ENCODE results near the gene RHO.
"Not testable (repeated sequence)": the region's sequence is repeated elsewhere in the genome, so short reads cannot be mapped to it uniquely, and the experiment has no call there.

The RHO gene

DNA sequence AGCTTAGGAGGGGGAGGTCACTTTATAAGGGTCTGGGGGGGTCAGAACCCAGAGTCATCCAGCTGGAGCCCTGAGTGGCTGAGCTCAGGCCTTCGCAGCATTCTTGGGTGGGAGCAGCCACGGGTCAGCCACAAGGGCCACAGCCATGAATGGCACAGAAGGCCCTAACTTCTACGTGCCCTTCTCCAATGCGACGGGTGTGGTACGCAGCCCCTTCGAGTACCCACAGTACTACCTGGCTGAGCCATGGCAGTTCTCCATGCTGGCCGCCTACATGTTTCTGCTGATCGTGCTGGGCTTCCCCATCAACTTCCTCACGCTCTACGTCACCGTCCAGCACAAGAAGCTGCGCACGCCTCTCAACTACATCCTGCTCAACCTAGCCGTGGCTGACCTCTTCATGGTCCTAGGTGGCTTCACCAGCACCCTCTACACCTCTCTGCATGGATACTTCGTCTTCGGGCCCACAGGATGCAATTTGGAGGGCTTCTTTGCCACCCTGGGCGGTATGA, at the start of gene RHO:
Gene RHO (plus strand): TSS at position 51 of the 512 bp plus-strand sequence. CDS start 95 bp downstream, at position 146.
- no peak for DNase-seq (ENCODE audit: low spot score)

DNA sequence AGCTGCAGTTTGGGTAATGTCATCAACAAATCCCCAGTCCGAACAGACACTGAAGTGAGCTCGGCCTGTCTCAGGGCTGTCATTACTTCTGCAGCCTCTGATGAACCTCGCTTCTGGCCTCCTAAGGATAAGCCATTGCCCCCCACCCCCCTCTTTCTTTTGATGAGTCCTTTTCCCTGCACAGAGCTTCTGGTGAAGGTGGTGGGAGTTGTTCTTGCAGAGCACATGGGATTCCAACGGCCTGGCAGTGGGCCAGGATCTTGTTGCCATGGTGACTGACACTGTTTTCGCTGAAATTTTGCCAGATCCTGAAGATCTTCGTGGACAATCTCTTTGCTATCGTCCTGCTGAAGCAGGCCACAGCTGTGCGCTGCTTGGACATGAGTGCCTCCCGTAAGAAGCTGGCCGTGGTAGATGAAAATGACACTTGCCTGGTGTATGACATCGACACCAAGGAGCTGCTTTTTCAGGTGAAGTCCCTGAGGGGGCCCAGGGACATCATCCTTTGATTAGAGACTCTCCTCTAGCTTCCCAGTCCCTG, 47.1 kb upstream of the RHO start:
- DNase-seq (ENCODE audit: low spot score): not testable (repeated sequence)

DNA sequence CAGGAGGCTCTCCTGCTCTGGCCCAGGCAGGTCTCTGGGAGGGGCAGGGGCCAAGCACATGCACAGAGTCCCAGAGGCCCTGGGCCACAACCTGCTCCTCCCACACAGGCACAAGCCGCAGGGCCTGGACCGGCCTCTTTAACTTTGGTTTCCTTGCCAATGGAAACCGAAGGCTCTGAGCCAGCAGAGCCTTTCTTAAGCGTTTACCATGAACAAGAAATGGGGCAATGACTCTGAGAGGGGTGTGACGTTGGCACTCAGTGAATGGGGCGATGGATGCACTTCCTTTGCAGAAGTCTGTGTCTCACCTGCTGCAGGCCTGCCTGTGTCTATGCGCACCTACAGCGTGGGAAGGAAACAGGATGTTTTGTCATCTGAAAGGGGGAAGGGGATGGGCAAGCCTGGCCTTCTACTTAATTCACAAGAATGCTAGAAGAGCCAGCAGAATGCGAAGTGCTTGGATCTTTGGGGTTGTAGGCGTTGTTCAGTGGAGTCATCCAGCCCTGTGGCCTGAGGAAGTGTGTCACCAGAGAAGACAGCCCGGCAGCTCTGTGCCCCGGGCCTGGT, 46.6 kb upstream of the RHO start:
- DNase-seq (ENCODE audit: low spot score): peak; percentile 34

DNA sequence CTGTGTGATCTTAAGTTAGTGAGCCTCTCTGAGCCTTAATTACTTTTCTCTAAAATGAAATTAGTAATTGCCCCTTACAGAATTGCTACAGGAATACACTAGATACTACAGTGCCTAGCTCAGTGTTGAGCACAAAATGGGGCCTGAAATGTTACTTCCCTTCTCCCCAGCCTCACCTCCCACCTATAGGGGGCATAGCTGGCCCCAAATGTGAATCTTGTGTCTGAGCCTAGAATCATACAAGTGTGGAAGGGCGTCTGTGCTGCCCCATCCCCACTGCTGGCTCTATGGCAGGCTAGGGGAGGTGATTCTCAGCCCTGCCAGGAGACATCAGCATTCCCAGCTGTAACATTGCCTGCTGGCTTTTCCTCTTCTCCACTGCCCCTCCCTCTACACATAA, 45.7 kb upstream of the RHO start:
- no peak for DNase-seq (ENCODE audit: low spot score)

DNA sequence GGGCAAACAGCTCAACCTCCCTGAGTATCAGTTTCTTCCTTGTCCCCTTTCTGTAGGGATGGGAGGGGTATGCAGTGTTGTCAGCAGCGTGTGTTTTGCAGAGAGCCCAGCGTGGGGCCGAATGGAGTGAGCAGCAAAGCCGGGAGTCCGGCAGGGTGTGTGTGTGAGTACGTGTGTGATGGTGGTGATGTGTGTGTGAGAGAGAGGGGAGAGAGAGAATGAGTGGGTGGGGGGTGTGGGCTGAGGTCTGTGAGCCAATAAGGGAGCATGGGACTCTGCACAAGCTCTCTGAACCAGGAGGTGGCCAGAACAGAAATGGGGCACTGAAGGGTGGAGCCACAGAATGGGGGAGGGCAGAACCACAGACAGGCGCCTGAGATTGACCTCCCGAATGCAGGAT, 44.6 kb upstream of the RHO start:
- no peak for DNase-seq (ENCODE audit: low spot score)

DNA sequence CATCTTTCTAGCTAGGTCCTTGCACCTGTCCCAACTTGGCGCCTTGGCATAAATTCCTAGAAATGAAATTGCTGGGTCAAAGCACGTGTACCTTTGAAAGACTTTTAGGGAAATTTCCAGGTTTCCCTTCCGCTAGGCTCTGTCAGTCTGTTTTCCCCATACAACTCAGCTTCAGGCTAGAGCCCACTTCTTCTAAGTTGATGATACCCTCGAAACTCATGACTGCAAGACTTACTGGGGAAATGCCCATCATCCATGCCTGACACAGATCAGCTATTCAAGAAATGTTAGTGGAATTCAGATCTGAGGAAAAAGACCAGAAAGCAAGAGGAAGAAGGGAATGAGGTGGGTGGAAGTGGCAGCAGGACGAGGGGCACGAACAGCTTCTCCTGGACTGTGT, 43.3 kb upstream of the RHO start:
- not testable (repeated sequence) for DNase-seq (ENCODE audit: low spot score)

DNA sequence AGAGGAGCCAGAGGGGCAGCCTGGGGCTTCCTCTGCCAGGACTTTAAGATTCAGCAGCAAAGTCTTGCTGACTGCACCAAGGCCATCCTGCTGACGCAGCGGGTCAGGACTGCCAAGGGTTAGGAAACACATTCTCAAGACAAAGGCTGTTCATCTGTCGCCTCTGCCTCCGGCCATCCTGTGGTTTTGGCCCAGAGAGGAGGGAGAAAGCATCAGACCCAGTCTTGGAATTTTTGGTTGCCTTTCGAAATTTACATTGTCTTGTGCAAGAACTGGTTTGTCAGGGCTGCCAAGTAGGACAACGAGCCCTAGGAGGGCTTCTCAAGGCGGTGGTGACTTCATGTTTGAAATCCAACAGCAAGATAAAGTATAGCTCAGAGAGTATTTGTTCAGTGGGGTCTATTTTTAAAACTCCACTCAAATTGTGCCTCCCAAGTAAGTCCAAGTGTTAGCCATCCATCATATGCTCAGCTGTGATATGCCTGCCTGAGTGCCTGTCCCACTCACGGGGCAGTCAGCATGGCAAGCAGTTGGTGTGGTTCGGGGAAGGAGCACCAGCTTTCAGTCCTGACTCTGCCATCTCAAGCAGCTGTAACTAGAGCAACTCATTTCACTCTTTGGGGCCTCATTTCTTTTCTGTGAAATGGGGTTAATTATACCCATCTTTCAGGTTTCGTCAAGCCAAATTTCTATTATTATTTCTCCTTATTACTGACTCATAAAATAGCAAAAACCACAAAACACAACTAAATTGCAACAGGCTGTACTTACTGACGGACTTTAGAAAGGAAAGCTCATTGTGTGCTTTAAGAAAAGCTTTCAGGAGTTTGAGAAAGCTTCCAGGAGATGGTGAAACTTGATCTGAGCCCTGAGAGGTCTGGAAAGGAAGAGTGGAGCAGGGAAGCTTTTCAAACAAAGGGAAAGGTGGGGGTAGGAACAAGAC, 42.4 kb upstream of the RHO start:
- no peak for DNase-seq (ENCODE audit: low spot score)

DNA sequence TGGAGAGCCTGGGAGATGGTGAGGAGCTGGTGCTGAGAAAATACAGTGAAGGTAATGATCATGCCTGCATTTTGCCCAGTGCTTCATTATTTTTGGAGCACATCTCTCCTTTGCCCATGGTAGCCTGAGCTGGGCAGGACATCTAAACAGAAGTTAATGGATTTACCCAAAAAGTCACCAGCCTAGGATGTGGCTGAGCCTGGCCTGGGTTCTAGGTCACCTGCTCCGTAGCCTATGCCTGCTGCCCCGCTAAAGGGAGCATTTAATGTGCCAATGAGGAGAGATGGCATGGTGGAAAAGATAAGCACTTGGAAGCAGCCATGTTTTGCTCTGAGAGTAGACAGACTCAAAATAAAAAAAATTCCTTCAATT, 41.8 kb upstream of the RHO start:
- no peak for DNase-seq (ENCODE audit: low spot score)

DNA sequence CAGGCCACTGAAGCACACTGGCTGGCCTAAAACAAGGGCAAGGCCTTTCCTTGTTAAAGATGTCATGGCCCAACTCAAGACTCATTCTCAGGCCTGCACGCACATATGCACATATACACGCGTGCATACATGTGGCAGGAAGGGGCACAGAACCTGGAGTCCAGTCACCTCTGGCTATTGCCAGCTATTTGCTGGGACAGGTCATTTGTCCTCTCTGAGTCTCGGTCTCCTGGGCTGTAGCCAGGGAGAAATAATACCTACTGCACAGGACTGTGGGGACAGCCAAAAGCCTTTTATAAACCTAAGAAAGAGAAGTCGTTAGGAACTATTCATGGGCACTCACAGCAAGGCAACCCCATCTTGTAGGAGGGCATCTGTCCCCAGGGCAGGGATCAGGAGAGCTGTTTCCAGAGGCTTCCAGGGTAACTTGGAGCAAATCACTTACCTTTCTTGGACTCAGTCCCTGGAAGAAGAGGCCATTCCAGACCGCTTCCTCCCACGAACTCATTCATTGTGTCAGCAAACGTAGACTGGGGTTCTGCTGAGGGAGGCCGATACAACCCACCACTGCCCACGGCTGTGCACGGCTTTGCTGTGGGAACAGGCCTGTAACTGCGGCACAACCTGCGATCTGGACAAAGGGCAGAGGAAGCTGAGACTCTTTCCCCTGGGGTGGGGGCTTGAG, 41.1 kb upstream of the RHO start:
- no peak for DNase-seq (ENCODE audit: low spot score)

DNA sequence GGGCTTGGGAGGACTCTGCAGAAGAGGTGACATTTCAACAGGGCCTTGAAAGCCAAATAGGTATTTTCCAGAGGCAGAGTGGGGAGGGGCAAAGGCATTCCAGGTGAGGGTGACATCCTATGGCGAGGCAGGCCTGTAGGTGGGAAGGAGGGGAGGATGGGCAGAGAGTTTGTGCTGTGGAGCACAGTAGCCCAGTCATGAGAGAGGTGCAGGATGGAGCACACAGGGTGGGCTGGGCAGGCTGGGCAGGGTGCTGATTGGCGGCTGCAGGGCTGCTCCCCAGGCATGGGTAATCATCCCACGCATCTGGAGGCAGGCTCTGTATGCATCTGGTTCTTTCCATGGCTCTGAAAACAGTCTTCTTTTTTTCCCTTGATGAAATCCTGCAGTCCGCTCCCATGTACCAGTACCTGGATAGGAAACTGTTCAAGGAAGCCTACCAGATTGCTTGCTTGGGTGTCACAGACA, 40.5 kb upstream of the RHO start:
- DNase-seq (ENCODE audit: low spot score): not testable (repeated sequence)

DNA sequence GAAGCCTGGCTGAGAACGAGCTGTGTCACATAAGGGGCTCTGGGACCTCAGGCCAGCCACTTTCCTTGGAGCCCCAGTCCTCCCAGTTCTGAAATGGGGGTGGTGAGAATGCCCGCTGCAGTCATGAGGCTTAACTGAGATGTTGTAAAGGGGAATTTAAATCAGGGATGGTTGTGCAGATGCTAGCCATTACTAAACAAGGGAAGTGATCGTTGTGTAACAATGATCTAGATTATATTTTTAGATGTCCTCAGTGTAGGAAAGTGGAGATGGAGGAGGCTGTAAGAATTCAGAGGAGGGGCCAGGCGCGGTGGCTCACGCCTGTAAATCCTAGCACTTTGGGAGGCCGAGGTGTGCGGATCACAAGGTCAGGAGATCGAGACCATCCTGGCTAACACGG, 39.2 kb upstream of the RHO start:
- not testable (repeated sequence) for DNase-seq (ENCODE audit: low spot score)

DNA sequence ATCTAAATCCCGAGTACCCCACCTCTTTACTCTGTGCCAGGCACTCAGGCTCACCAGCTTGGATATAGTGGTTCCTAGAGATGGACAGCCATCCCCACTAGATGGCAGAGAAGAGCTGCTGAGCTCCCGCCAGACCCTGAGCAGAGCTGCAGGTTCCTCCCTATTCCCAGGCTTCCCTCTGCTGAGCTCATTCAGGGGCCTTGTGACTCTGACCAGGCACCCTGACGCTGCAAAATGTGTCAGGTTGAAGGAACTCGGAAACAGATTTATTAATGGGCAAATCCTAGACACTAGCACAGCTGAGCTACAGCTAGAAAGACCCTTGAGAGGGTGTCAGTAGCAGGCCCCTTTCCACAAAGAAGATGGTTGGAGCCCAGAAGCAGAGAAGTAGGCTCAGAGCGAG, 38.2 kb upstream of the RHO start:
- DNase-seq (ENCODE audit: low spot score): peak; percentile 58

DNA sequence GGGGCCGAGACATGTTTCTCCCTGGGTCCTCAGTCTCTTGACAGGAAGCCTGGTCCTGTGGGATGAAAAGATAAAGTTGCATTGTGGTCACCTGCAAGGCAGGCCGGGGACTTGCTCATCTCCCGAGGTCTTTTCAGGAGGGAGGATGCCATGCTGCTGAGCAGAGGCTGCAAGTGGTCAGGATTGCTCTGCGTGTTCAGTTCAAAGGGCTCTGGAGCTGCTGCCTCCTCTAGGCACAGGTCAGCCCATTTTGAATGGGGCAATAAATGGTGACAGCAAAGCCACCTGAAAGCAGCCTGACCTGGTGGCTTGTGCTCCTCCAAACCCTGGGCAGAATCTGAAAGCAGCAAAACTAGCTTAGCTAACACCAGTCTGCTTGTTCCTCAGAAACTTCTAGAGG, 37.4 kb upstream of the RHO start:
- DNase-seq (ENCODE audit: low spot score): not testable (repeated sequence)

DNA sequence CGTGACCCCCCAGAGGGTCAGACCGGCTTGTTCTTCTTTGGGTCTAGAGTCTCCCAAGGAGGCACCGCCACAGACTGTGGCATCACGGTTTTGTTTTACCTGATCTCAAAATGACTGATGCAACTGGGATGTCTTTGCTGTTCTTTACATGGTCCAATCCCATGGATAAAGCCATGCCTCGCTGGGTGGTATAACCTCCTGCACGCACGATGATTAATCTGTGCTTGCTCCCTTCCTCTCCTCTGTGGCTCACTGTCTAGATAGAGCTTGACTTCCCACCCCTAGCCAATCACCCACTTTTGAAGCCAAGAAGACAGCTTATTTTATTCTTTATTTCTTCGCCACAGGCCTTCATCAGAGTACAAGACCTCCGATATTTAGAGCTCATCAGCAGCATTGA, 36.6 kb upstream of the RHO start:
- DNase-seq (ENCODE audit: low spot score): no peak

DNA sequence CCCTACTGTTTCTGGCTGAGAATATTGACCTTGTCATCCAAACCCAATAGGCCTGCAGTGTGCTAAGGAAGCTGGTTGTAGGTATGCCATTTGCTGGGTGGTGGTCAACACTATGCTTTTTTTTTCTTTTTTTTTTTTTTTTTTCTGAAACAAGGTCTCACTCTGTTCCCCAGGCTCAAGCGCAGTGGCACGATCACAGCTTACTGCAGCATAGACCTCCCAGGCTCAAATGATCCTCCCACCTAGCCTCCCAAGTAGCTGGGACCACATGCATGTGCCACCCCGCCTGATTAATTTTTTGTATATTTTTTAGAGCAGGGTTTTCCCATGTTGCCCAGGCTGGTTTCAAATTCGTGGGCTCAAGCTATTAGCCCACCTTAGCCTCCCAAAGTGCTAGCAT, 35.7 kb upstream of the RHO start:
- DNase-seq (ENCODE audit: low spot score): no peak

DNA sequence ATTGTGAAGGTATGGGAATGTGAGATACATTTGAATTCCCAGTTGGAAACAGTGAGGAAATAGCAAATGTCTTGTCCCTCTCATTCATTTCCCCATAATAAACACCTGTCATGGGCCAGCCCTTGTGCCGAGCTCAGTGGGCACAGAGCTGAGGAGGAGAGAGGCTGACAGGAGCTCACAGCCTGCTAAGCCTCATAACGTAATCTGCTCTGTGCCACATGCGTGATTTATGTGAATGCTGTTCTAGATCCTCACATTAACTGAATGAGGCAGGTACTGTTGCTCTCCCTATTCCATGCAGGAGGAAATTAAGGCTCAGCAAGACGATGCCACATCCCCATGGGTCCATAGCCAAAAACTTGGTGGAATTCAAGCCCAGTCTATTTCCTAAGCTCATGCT, 35.2 kb upstream of the RHO start:
- no peak for DNase-seq (ENCODE audit: low spot score)

DNA sequence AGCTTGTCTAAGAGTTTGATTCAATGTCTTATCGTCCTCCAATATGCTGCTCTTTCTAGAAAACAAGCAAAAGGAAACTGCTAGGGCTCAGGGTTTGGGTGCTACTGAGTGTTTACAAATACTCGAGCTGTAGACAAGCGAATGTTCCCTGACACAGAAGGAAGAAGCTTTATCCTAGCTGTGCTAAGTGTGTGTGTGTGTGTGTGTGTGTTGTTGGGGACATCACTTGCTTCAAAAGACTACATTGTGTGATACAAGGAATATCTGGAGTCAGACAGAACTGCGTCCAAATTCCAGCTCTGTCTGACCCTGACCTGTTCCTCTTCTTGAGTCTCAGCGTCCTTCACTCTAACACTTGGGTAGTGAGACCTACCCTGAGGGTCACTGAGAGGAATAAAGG, 33.9 kb upstream of the RHO start:
- DNase-seq (ENCODE audit: low spot score): not testable (repeated sequence)

DNA sequence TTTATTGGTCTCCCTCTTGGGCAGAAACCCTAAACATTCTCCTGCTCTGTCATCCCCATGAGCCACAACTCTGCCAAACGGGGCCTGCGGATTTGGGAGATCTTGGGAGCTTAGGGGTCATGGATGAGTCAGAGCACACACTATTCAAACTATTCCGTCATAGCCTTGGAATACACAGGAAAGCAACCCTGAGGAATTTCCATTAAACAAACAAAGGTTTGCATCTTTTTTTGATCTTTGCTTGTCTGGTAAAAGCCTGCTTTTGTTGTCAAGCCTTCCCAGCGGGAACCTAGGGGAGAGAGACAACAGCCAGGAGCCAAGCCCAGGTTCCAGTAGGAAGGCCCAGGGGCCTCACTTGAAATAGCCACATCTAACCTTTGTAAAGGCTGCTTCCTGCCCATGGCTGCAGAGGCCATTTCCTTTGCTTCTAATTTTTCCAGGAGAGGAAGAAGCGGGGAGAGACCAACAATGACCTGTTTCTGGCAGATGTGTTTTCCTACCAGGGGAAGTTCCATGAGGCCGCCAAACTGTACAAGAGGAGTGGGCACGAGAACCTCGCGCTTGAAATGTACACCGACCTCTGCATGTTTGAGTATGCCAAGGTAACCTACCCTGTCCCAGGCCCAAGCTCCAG, 33.3 kb upstream of the RHO start:
- not testable (repeated sequence) for DNase-seq (ENCODE audit: low spot score)

DNA sequence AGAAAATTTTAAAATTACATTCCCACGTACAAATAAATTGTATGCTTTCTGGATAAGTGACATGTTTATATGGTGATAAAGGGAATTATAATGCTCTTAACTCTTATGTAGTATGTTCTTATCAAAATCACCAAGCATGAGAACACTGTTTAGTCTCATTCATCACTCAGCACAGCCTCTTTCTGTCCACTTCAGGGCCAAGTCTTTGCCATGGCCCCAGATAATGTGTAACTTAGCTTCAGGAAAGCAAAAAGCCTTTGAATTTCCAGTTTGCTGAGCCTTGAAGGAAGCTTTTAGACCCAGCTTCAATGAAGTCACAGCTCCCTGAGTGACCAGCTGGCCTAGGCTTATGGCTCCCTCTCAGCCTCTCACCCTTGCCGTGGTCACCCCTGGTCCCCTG, 30.6 kb upstream of the RHO start:
- not testable (repeated sequence) for DNase-seq (ENCODE audit: low spot score)

DNA sequence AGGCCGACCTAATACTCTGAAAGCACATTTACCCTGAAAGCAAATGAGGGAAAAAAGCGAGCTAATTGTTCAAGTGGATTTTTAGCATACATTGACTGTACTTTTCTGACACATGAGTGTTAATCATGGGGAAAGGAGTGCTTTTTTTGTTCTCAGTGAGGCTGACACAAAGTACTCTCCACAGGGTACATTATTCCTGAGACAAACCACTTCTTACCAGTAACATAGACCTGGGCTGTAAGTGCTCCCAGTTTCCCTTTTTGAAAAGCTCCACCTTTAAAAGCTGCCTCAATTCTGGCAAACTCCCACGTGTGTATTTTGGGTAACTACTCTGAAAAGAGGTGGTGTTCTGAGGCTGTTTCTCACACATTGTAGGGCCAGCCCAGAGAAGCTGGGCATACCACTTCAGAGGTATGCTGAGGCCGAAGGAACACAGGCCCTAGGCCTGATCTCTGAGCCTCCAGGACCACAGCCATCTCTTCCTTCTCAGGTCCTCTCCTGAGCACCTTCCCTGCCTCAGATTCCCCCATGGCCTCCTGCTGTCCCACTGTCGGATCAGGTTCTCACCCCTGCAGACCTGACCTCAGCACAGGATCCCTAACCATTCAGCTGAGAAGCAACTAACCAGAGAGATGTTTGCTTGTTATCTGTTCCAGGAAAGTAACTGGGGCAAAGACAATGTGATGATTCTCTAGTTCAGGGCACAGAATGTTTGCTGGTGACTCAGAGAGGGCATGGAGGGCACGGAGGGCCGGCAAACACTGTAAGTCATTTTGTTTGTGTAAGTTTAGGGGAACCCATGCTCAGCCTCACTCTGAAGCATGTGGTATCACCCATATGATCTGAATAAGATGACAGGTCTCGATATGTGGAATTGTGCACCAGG, 29.6 kb upstream of the RHO start:
- not testable (repeated sequence) for DNase-seq (ENCODE audit: low spot score)

Data from CD4-positive, alpha-beta T cell treated with Interleukin-2 at 100 ng/mL for 4 hours (primary cell).